HG02970 (cell line): ENCODE data around the gene GALNT9.
"Not testable (repeated sequence)": the region's sequence is repeated elsewhere in the genome, so short reads cannot be mapped to it uniquely, and the experiment has no call there.

Experiments used
- ATAC-seq: cut with Tn5 transposase; IDR thresholded peaks from one replicate; pipeline ENCODE4 v1.9.1; 2021; ENCODE audit warnings: mild to moderate bottlenecking, moderate library complexity, moderate number of reproducible peaks; ENCODE audit not compliant: unreplicated experiment, low FRiP score

The GALNT9 gene

DNA sequence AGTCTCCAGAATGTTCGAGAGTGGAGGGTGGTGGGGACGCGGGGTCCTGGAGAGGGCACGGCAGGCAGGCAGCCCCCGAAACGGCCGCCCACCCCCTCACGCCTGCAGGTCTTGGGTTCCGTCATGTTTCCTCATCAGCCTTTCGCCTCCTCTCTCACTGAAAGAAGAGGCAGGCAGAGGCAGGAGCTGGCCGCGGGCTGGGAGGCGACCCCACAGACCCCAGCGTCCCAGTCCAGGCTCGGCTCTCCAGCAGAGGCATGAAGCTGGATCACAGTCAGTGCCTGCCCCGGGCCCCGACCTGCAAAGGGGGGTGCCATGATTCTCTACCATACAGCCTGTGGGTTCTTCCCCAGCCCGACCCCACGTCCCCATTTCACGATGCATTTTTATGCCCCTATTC lies 13.4 kb downstream of the GALNT9 start:
- ATAC-seq: no peak

DNA sequence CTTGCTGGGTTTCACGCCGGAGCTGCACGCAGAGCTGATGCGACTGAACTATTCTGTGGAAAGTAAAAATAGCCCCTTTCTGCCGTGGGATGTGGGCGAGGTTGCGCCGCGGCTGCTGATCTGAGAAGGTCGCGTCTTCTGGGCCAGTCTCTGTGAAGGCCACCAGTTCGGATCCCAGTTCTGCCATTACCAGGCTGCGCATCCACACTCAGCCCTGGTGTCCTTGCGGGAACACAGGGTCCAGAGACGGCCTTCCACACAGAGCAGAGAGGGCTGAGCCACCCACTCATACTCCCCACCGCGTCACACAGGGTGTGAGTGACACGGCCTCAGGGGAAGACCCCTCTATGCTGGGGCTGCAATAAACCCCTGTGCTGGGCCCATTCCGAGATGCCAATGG lies 13.9 kb downstream of the GALNT9 start:
- ATAC-seq: no peak

DNA sequence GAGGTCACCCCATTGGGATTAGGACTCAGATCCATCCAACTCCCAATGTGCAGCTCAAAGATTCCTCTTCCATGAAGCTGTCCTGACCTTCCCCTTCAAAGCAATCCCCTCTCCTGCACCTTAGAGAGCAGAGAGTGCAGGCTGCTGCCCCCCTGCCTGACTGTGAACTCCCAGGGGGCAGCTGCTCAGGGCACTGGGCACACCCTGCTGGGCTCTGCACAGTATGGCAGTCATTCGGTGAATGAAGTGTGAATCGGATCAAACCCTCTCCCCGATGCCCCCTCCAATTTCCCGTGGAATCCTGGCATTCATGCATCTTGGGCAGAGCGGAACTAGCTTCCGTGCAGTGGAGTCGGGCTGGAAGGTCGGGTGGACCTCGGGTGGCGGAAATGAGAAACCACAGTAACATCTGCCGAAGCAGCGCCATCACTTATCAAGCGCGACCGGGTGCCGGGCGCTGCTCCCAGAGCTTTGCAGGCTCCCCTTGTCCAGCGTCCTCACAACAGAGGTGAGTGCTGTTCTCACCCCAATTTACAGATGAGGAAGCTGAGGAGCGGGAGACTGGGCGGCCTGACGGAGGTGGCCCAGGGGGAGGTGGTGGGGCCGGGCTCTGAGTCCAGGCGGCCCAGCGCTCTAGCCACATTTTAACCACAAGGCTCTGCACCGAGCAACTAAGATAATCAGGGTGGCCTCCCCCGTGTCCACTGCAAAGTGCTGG lies 14.7 kb downstream of the GALNT9 start:
- ATAC-seq: no peak

DNA sequence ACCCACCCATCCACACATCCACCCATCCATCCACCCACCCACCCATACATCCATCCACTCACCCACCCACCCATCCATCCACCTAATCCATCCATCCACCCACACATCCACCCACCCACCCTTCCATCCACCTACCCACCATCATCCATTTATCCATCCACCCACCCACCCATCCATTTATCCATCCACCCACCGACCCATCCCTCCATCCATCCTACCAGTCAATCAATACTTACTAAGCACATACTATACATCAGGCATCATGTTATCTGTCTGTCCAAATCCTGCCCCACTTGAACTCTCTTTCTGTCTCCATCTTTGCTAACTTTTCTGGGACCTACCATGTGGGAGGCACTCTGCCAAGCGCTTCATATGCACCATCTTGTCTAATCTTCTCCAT lies 15.4 kb downstream of the GALNT9 start:
- no peak for ATAC-seq

DNA sequence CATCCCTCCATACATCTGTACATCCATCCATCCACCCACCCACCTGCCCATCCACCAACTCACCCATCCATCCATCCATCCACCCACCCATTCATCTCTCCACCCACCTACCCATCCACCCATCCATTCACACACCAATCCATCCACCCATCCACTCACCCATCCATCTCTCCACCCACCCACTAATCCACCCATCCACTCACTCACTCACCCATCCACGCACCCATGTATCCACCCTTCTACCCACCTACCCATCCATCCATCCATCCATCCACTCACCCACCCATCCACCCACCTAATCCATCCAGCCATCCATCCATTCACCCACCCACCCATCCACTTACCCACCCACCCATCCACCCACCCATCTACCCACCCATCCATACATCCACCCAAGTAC lies 16.2 kb downstream of the GALNT9 start:
- no peak for ATAC-seq

DNA sequence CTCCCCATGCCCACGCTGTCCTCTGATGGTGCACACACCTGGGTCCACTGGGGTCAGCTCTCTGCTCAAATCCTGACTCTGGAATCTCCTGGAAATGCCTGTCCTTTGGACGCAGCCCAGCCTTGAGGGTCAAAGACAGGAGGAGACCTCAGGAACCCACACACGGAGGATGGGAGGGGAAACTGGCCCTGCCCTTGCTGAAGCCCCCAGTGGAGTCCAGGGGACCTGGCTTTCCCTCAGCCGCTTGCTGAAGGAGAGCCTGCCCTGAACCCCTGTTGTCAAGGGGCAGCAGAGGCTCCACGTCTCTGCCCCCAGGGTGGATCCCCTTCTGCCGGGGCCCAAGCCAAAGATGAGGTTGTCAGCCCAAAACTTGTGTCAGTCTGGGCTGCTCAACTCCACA lies 16.9 kb downstream of the GALNT9 start:
- no peak for ATAC-seq

DNA sequence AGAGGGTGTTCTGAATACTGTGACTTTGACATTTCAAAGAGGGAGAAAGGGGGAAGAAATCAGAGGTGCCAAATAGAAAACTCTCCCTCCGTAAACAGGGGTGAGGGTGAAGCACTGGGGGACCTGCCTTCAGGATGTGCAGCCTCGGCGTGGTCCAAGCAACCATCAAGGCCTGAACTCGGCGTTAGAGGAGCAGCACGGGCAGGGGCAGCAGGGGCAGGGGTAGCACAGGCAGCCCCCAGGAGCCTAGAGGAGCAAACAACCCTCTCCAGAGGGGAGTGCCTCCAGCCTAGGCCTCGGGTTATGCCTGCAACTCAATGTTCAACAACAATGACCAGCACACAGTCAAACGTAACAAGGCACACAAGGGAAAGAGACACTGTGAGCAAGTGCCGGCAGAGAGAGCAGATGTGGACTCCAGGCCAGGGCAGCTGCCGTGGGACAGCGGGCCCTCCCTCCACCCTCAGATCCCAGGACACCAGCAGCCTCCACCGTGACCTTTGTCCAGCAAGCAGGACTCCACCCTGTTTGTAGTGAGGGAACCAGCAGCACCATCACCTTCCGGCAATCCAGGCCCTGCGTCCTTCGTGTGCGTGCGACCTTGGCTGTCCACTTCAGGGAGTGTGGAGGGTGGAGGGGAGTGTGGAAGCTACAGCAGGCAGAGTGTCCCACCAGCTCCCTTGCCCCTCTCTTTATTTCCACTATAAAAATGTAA lies 18.0 kb downstream of the GALNT9 start:
- ATAC-seq: no peak

DNA sequence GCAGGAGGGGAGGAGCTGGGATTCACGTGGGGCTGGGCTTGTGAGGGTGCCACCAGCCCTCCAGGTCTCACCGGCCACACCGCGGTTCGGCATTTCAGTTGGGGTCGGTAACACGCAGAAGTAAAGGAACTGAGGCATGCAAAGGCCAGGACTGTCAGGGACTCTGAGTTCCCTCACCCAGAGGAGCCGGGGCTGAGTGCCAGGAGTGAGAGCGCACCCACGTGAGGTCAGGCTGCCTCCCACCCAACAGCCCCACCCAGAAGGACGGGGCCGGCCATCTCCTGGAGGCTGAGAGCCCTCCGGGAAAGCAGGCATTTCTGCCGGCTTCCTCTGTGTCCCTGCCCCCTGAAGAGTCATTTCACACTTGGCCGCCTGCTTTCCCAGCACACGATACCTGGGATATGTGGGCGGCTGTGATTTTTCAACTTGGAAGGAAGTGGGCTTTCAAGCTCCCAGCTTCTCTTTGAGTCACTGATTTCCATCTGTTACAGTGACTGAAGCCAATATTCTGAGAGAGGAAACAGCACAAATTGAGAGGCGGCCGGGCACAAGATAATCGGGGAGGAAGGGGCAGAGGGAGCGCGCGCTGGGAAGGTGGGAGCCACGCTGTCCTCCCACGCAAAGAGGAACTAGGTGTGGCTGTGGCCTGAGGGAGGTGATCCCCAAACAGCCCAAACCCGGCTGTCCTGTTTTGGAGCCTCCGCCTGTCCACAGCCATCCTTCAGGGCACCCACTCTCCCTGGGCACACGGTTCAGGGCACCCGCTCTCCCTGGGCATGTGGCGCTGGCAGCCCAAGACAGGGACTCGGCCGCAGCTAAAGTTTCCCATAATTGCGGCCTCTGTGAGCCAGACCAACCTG lies 19.0 kb downstream of the GALNT9 start:
- ATAC-seq: no peak

DNA sequence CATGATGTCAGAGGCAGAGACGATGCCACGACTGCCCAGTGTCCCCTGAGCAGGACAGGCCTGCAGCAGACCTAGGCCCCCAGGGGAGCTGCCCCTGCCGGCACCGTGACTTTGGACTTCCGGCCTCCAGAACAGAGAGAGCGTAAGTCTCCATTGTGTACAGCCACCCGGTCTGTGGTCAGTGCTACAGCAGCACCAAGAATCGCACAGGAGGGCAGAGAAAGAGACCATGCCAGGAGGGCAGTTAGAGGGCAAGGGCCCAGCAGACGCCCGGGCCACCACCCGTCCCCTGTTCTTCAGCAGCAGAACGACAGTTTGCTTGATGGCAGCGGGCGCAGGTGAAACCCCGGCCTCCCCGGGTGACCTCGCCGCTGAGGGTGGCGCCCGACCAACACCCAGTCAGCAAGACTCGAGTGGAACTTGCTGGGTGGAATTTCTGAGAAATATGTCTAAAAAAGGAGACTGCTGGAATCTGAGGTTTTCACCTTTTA lies 19.7 kb downstream of the GALNT9 start:
- ATAC-seq: no peak

DNA sequence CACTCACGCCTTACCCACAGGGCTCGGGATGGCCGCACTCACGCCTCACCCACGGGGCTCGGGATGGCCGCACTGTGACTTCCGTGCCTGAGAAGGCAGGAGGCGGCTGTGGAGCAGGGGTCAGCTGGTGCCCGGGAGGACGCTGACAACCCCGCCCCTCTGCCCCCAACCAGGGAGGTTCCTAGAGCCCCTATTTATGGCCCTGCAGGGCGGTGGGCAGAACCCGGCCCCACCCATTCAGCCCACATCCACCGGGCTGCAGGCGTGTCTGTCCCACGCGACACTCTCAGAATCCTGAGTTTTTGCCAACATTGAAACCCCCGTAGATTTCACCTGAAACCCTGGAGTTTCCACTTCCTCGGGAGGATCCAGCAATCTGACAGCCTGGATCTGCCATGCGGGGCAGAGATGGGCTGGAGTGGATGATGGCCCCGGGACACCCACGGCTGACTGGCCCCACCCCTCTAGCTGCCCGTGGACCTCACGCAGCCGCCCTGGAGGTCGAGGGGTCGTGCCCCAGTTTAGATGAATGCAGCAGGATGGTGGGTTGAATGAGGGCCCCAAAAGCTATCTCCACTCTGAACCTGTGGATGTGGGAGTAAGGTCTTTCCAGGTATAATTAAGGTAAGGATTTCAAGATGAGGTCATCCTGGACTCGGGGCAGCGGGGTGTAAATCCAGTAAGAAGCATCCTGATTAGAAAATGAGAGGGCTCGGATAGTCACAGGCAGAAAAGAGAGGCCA lies 20.4 kb downstream of the GALNT9 start:
- ATAC-seq: no peak

DNA sequence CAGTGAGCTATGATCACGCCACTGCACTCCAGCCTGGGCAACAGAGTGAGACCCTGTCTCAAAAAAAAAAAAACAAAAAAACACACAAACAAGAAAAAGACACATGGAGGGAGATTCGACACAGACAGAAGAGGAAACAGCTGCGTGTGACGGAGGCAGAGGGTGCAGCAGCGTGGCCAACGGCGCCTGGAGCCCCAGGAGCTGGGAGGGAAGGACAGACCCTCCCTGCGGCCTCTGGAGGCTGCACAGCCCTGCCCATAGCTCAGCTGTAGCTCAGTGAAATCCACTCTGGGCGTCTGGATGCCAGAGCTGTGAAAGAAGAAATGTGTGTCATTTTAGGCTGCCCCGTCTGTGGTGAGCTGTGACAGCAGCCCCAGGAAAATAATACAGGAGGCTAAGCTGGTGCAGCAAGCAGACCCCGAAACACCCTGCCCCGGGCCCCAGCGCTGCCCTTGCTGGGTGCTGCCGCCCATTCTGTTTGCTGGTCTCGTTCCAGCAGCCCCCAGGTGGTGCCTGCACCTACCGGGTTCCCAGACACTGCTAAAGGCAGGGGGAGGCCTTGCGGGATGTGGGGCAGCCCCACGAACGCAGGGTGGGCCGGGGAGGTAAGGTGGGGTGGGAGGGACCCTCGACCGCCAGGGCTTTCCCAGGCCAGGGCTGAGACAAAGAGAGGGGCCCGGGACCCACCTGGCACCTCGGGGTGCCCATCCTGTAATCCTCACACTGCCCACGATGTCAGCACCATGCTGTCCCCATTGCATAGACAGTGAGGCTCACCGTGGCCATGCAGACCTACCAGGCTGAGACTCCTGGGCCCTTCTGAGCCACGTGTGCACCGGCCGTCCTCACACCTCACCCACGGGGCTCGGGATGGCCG lies 21.2 kb downstream of the GALNT9 start:
- no peak for ATAC-seq

DNA sequence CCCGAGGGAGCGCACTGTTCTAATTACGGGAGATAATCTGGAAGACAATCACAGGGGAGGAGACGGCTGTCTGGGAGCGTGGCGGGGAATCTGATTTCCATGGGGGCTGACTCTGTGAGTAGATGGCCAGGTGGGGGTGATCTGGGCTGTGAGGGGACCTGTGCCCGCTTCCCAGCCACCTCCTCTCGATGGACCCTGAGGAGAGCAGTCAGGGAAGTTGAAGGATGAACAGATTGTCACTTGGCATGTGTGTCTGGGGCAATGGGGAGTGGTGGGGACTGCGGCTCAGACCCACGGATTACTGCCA lies 22.6 kb downstream of the GALNT9 start:
- ATAC-seq: no peak

DNA sequence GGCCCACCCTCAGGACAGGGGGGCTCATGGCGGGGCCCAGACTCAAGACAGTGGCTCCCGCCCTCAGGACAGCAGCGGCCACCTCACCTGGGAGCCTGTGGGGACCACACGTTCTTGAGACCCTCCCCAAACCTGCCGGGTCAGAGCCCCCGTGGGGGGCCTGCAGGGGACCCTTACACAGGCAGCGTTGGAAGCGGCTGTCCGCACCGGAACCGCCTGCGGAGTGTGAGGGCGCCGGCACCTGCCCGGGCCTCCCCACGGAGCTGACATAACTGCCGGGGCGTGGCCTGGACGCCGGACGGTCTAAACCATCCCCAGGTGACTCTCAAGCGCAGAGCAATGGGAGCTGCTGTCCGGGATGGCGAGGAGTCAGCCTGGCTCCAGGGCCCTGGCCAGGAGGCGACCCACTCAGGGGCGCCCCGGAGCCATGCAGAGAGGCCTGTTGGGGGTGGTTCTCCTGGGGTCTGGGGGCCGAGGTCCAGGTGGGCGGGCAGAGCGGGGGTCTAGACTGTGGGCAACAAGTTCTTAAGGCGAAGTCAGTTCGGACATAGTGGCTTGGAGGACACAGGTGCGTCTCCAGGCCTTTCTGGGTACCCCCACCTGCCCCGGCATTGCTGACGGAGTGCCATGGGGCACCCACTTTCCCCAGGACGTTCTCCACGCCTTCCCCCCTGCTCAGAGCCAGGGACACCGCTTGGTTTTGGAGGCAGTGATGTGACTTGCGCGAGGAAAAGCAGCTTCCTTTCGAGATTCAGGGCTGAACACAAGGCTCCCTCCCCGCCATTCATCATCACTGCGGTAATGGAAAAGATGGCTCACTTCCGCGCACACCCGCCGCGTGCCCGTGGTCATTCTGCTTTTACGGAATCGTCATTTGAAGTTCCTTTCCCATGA lies 23.2 kb downstream of the GALNT9 start:
- ATAC-seq: no peak

DNA sequence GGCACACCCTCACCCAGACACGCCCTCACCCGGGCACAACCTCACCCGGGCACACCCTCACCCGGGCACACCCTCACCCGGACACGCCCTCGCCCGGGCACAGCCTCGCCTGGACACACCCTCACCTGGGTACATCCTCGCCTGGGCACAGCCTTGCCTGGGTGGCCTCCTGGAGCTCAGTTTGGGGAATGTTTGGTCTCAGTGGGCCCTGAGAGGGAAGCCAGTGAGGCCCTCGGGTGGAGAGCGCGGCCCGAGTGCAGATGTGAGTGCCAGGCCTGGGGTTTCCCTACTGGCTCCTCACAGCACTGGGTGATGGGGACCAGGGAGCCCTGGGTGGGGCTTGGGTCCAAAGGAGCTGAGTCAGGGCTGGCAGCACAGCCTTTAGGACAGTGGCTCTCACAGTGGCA lies 23.8 kb downstream of the GALNT9 start:
- ATAC-seq: no peak

DNA sequence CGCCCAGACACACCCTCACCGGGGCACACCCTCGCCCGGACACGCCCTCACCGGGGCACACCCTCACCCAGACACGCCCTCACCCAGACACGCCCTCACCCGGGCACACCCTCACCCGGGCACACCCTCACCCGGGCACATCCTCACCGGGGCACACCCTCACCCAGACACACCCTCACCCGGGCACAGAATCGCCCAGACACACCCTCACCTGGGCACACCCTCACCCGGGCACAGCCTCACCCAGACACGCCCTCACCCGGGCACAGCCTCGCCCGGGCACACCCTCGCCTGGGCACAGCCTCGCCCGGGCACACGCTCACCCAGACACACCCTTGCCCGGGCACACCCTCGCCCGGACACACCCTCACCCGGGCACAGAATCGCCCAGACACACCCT lies 24.5 kb downstream of the GALNT9 start:
- ATAC-seq: not testable (repeated sequence)

DNA sequence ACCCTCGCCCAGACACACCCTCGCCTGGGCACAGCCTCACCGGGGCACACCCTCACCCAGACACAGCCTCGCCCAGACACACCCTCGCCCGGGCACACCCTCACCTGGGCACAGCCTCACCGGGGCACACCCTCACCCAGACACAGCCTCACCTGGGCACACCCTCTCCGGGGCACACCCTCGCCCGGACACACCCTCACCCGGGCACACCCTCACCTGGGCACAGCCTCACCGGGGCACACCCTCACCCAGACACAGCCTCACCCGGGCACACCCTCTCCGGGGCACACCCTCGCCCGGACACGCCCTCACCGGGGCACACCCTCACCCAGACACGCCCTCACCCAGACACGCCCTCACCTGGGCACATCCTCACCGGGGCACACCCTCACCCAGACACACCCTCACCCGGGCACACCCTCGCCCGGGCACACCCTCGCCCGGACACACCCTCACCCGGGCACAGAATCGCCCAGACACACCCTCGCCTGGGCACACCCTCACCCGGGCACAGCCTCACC lies 25.5 kb downstream of the GALNT9 start:
- not testable (repeated sequence) for ATAC-seq

DNA sequence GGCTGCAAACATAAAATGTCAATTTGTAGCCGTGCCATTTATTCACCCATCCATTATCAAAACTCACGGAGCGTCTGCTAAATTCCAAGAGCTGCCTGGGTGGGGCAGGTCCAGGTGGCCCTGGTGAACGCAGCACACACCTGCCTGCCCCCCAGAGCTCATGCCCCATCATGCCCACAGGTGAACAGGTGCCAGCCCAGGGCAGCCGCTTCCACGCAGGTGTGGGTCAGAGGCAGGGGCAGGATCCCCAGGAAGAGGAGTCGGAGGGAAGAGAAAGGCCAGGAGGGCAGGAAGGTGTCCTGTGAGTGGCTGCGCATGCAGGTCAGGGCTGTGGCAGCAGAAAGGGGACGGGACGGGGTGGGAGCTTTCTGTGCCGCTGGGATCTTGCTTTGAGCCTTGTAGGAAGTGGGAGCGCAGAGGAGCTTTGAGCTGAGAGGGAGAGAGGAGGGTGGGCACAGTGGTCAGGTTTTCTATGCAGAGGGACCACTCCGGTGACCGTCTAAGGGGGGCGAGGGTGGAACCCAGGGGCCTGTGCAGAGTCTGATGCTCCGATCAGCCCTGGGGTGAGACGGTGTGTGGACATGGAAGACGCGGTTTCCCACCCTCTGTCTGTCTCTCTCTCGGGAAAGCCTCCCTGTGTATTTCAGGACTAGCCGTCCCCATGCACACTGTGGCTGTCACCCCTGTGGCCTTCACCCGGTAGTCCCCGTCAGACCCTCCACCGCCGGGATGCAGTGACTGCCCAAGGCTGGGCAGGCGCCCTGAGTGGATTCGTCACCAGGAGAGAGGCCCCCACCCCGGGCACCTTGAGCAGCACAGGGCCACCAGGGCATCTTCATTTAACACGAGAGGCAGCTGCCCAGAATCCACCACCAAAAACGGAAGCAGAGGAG lies 26.7 kb downstream of the GALNT9 start:
- ATAC-seq: no peak
